ENCODE data around the gene NOL12.

Gene NOL12

GRCh38 chr22:37640591-37641560, 45.3 kb upstream of the NOL12 start:
- DNase-seq (ENCODE audit: low read depth): no peak
- TF ChIP-seq, protein P1, sequence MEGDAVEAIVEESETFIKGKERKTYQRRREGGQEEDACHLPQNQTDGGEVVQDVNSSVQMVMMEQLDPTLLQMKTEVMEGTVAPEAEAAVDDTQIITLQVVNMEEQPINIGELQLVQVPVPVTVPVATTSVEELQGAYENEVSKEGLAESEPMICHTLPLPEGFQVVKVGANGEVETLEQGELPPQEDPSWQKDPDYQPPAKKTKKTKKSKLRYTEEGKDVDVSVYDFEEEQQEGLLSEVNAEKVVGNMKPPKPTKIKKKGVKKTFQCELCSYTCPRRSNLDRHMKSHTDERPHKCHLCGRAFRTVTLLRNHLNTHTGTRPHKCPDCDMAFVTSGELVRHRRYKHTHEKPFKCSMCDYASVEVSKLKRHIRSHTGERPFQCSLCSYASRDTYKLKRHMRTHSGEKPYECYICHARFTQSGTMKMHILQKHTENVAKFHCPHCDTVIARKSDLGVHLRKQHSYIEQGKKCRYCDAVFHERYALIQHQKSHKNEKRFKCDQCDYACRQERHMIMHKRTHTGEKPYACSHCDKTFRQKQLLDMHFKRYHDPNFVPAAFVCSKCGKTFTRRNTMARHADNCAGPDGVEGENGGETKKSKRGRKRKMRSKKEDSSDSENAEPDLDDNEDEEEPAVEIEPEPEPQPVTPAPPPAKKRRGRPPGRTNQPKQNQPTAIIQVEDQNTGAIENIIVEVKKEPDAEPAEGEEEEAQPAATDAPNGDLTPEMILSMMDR (IDR thresholded peaks at IDR 0.05; ENCODE audit: low read length, missing control alignments): no peak
- H3K4me3 ChIP-seq (replicated peaks; ENCODE audit: low read depth, low read length): peak overlapping the region; percentile 75

DNA sequence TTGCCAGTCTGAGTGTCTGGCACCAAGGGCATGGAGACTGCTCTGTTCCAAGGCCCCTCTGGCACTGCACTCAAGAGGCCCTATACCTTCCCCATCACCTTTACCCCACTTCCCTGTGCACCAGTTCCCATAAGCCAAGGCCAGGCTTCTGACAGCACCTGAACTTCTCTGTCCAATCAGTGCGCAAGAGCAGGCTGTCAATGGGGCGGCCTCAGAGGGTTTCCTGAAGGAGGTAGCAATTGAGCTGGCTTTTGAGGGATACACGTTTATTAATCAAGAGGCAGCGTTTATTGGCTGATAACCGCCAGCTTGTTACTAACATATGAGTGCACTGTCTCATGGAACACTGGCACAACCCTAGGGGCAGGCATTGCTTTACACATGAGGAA, 44.6 kb upstream of the NOL12 start:
- TF ChIP-seq, protein P1 (IDR thresholded peaks at IDR 0.05; ENCODE audit: low read length, missing control alignments): no peak
- H3K4me3 ChIP-seq (replicated peaks; ENCODE audit: low read depth, low read length): no peak overlapping the region

GRCh38 chr22:37643225-37643847, 42.8 kb upstream of the NOL12 start:
- peak; percentile 76 for DNase-seq (ENCODE audit: low read depth)
- no peak overlapping the region for H3K4me3 ChIP-seq (replicated peaks; ENCODE audit: low read depth, low read length)
- TF ChIP-seq, protein P1 (IDR thresholded peaks at IDR 0.05; ENCODE audit: low read length, missing control alignments): peak; percentile 89

More for the DNA sequence above, 44.6 kb upstream of the NOL12 start:
- no peak for DNase-seq (ENCODE audit: low read depth)

DNA sequence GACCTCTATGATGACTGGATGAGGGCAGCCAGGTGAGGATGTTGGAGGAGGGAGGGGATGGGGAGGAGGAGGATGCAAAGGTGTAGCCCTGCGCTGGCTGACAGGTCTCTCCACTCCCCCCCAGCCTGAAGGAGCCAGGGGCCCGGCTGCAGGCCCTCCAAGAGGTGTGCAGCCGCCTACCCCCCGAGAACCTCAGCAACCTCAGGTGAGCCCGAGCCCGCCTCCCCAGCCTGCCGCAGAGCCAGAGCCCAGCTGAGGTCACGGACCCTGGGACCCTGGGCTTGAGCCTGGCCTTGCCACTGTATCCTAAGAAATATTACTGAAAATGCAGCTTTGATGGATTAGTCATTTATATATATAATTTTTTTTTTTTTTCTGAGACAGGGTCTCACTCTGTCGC, 38.8 kb upstream of the NOL12 start:
- TF ChIP-seq, protein P1 (IDR thresholded peaks at IDR 0.05; ENCODE audit: low read length, missing control alignments): no peak
- no peak for DNase-seq (ENCODE audit: low read depth)
- H3K4me3 ChIP-seq (replicated peaks; ENCODE audit: low read depth, low read length): no peak overlapping the region

GRCh38 chr22:37647928-37648327, 38.2 kb upstream of the NOL12 start:
- no peak for DNase-seq (ENCODE audit: low read depth)

DNA sequence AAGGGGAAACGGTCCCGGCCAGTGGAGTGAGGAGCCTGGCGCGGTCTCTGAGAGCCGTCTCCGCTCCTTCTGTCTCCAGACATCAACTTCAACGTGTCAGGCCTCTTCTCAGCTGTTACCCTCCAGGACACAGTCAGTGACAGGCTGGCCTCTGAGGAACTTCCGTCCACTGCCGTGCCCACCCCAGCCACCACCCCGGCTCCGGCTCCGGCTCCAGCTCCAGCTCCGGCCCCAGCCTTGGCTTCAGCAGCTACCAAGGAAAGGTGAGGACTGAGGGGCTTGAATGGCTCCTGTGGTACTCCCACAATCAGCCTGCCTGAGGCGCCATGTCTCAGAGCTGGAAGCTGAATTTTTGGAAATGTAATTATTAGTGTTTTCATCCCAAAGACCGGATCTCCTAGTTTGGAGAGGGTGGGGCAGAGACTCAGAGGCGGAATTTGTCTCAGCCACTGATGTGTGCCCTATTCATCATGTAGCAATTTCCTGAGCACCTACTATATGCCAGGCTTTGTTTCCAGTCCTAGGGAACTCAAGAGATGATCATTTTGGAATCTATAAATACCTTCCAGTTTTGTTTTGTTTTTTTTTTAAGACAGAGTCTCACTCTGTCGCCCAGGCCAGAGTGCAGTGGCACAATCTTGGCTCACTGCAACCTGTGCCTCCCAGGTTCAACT, 35.5 kb upstream of the NOL12 start:
- no peak overlapping the region for H3K4me3 ChIP-seq (replicated peaks; ENCODE audit: low read depth, low read length)
- TF ChIP-seq, protein P1 (IDR thresholded peaks at IDR 0.05; ENCODE audit: low read length, missing control alignments): no peak
- no peak for DNase-seq (ENCODE audit: low read depth)

More at GRCh38 chr22:37647928-37648327, 38.2 kb upstream of the NOL12 start:
- TF ChIP-seq, protein P1 (IDR thresholded peaks at IDR 0.05; ENCODE audit: low read length, missing control alignments): no peak
- H3K4me3 ChIP-seq (replicated peaks; ENCODE audit: low read depth, low read length): no peak overlapping the region

All from fibroblast of pulmonary artery (primary cell).